Measurements from ENCODE around the gene ADAM15. TPM values are rescaled to one million over a fixed set of nuclear protein-coding genes. Genes with fewer than 3 reads are reported as not detected.

Gene ADAM15
- total RNA-seq, 1 experiment from 2014 or later: 41.7 TPM

DNA sequence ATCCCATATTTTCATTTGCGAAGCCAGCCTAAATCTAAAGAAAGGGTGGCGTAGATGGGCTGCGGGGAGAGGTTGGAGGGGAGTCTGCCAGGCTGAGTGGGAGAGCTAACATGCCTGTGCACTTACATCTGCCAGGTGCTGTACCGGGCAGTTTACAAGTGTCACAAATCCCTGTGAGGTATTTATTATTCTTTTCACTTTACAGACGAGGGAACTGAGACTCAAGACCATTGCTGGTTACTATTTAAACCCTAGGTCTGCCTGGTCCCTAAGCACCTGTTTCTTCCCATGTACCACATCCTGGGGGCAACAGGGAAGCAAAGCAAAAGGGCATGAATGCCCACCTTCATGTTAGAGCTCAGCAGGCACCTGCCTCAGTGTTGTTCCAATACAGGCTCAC lies 57.2 kb downstream of the ADAM15 start:
- Histone ChIP-seq H3K27me3 (ENCODE audit: control insufficient read depth, insufficient read depth, low read length) (no peaks in the 10 kb centered on the region), H3K36me3 (ENCODE audit: control insufficient read depth, insufficient read depth, low read length) (no peaks in the 10 kb centered on the region), H3K27ac (ENCODE audit: low read length) (no peak overlapping the region), H3K4me1 (ENCODE audit: control insufficient read depth, insufficient read depth, low read length) (no peaks in the 10 kb centered on the region), H3K9me3 (ENCODE audit: control insufficient read depth, insufficient read depth, low read depth, low read length) (no peaks in the 10 kb centered on the region), H3K4me3 (ENCODE audit: low read depth in 2 of 2, low read length in 2 of 2) (no peak overlapping the region)
- DNase-seq (ENCODE audit: low read depth, low spot score): no peak
- BruUV-seq (replicated peaks): no TSS peak
- ChIA-PET CTCF (no interaction called here), POLR2A (no interaction called here)
- in situ Hi-C loops (cut with HindIII; ENCODE audit: low pct_unique_long_range_greater_than_20kb, low sequenced_read_pairs): no loop called here
- ATAC-seq: no peak
- intact Hi-C loops (cut with micrococcal nuclease; ENCODE audit: unreplicated experiment): no loop called here
- no peak for TF ChIP-seq TCF7L2 (IDR thresholded peaks at IDR 0.05; ENCODE audit: low read depth, low read length)
- TF ChIP-seq SIN3A (IDR thresholded peaks at IDR 0.05; ENCODE audit: borderline replicate concordance, insufficient read depth, low read depth, low read length): no peak

DNA sequence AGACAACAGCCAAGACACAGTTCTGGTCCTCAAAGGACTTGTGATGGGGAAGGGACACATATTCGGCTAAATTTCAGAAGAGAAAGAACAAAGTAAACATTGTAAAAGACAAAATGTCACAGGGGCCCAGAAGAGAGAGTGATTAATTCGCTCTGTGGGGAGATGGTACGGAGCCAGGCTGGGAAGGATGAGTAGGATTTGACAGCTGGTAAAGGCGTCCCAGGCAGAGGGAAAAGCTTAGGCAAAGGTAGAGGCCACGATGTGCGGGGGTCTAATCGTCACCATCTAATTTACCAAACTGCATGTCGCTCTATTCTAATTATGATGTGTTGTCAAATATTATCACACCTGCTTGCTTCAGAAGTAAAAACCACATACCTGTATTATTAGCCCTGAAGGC lies 59.3 kb downstream of the ADAM15 start:
- intact Hi-C loops (cut with micrococcal nuclease; ENCODE audit: unreplicated experiment): no loop called here
- in situ Hi-C loops (cut with HindIII; ENCODE audit: low pct_unique_long_range_greater_than_20kb, low sequenced_read_pairs): no loop called here
- ATAC-seq (no peak), DNase-seq (ENCODE audit: low read depth, low spot score) (no peak)
- Histone ChIP-seq H3K4me1 (ENCODE audit: control insufficient read depth, insufficient read depth, low read length) (no peaks in the 10 kb centered on the region), H3K9me3 (ENCODE audit: control insufficient read depth, insufficient read depth, low read depth, low read length) (no peaks in the 10 kb centered on the region), H3K36me3 (ENCODE audit: control insufficient read depth, insufficient read depth, low read length) (no peaks in the 10 kb centered on the region), H3K27ac (ENCODE audit: low read length) (no peak overlapping the region), H3K27me3 (ENCODE audit: control insufficient read depth, insufficient read depth, low read length) (no peaks in the 10 kb centered on the region), H3K4me3 (ENCODE audit: low read depth in 2 of 2, low read length in 2 of 2) (no peak overlapping the region)
- ChIA-PET POLR2A (no interaction called here), CTCF (no interaction called here)
- BruUV-seq (replicated peaks): no TSS peak
- TF ChIP-seq TCF7L2 (IDR thresholded peaks at IDR 0.05; ENCODE audit: low read depth, low read length) (no peak), SIN3A (IDR thresholded peaks at IDR 0.05; ENCODE audit: borderline replicate concordance, insufficient read depth, low read depth, low read length) (no peak), POLR2AphosphoS5 (IDR thresholded peaks at IDR 0.05; ENCODE audit: low read depth, low read length) (no peak)
- TF ChIP-seq, protein P1, sequence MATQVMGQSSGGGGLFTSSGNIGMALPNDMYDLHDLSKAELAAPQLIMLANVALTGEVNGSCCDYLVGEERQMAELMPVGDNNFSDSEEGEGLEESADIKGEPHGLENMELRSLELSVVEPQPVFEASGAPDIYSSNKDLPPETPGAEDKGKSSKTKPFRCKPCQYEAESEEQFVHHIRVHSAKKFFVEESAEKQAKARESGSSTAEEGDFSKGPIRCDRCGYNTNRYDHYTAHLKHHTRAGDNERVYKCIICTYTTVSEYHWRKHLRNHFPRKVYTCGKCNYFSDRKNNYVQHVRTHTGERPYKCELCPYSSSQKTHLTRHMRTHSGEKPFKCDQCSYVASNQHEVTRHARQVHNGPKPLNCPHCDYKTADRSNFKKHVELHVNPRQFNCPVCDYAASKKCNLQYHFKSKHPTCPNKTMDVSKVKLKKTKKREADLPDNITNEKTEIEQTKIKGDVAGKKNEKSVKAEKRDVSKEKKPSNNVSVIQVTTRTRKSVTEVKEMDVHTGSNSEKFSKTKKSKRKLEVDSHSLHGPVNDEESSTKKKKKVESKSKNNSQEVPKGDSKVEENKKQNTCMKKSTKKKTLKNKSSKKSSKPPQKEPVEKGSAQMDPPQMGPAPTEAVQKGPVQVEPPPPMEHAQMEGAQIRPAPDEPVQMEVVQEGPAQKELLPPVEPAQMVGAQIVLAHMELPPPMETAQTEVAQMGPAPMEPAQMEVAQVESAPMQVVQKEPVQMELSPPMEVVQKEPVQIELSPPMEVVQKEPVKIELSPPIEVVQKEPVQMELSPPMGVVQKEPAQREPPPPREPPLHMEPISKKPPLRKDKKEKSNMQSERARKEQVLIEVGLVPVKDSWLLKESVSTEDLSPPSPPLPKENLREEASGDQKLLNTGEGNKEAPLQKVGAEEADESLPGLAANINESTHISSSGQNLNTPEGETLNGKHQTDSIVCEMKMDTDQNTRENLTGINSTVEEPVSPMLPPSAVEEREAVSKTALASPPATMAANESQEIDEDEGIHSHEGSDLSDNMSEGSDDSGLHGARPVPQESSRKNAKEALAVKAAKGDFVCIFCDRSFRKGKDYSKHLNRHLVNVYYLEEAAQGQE (IDR thresholded peaks at IDR 0.05; ENCODE audit: insufficient read depth in 1 of 2, low read depth in 2 of 2, low read length in 1 of 2): no peak
- TF ChIP-seq, protein P2, sequence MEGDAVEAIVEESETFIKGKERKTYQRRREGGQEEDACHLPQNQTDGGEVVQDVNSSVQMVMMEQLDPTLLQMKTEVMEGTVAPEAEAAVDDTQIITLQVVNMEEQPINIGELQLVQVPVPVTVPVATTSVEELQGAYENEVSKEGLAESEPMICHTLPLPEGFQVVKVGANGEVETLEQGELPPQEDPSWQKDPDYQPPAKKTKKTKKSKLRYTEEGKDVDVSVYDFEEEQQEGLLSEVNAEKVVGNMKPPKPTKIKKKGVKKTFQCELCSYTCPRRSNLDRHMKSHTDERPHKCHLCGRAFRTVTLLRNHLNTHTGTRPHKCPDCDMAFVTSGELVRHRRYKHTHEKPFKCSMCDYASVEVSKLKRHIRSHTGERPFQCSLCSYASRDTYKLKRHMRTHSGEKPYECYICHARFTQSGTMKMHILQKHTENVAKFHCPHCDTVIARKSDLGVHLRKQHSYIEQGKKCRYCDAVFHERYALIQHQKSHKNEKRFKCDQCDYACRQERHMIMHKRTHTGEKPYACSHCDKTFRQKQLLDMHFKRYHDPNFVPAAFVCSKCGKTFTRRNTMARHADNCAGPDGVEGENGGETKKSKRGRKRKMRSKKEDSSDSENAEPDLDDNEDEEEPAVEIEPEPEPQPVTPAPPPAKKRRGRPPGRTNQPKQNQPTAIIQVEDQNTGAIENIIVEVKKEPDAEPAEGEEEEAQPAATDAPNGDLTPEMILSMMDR (IDR thresholded peaks at IDR 0.05): no peak

DNA sequence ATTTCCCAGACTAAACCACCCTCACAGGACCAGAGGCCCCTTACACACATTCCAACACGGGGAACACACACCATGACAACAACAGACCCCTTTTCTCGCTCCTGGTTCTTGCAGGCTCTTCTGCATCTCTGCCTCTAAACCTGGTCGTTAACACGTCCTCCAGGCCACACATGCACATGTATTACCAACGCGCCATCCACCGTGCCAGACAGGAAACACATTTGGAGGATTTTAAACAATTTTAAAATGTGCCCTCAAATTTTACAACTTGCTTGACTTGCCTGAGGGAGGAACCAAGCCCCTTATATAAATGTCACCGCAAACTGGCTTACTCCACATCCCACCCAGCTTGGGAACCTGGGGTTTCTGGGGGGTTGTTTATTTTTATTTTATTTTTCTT lies 59.7 kb downstream of the ADAM15 start:
- no peak for ATAC-seq
- intact Hi-C loops (cut with micrococcal nuclease; ENCODE audit: unreplicated experiment) (no loop called here), in situ Hi-C loops (cut with HindIII; ENCODE audit: low pct_unique_long_range_greater_than_20kb, low sequenced_read_pairs) (no loop called here)
- BruUV-seq (replicated peaks): no TSS peak
- H3K4me3 ChIP-seq (ENCODE audit: low read depth in 2 of 2, low read length in 2 of 2): no peak overlapping the region
- DNase-seq (ENCODE audit: low read depth, low spot score): no peak
- POLR2A ChIA-PET: no interaction called here
- CTCF ChIA-PET: no interaction called here
- no peaks in the 10 kb centered on the region for H3K4me1 ChIP-seq (ENCODE audit: control insufficient read depth, insufficient read depth, low read length)
- H3K9me3 ChIP-seq (ENCODE audit: control insufficient read depth, insufficient read depth, low read depth, low read length): no peaks in the 10 kb centered on the region
- H3K27me3 ChIP-seq (ENCODE audit: control insufficient read depth, insufficient read depth, low read length): no peaks in the 10 kb centered on the region
- no peak for TF ChIP-seq TCF7L2 (IDR thresholded peaks at IDR 0.05; ENCODE audit: low read depth, low read length)
- TF ChIP-seq POLR2AphosphoS5 (IDR thresholded peaks at IDR 0.05; ENCODE audit: low read depth, low read length): no peak
- TF ChIP-seq, protein P1 (IDR thresholded peaks at IDR 0.05; ENCODE audit: insufficient read depth in 1 of 2, low read depth in 2 of 2, low read length in 1 of 2): no peak
- TF ChIP-seq, protein P2 (IDR thresholded peaks at IDR 0.05): no peak
- no peak for TF ChIP-seq SIN3A (IDR thresholded peaks at IDR 0.05; ENCODE audit: borderline replicate concordance, insufficient read depth, low read depth, low read length)
- no peak overlapping the region for H3K27ac ChIP-seq (ENCODE audit: low read length)
- H3K36me3 ChIP-seq (ENCODE audit: control insufficient read depth, insufficient read depth, low read length): no peaks in the 10 kb centered on the region
